ENCODE data around the gene TWF2. TPM values are rescaled to one million over a fixed set of nuclear protein-coding genes. Genes with fewer than 3 reads are reported as not detected.
A peak's percentile ranks its signal among the peaks of the same experiment; 100 is the strongest.

TWF2 gene
- polyA plus RNA-seq, 4 donors = 23.1 to 54.1 (median 50.7) TPM

GRCh38 chr3:52232279-52233107, 6.5 kb downstream of the TWF2 start:
- DNase-seq (no peak), FAIRE-seq (no peak)
- Histone ChIP-seq H3K27ac (ENCODE audit: low read depth in 1 of 3, low read length in 2 of 3) (no peak overlapping the region), H3K4me1 (ENCODE audit: control insufficient read depth in 3 of 3, insufficient read depth in 2 of 3, low read depth in 1 of 3, low read length in 2 of 3) (peaks cover 0 to 6% (median 3%) of the 10 kb centered on the region in 3 donors), H3K36me3 (ENCODE audit: control insufficient read depth in 3 of 3, insufficient read depth in 2 of 3, low read depth in 1 of 3, low read length in 3 of 3) (peaks cover 16 to 80% (median 18%) of the 10 kb centered on the region in 3 donors), H3K4me3 (ENCODE audit: low read depth in 1 of 3, low read length in 3 of 3) (no peak overlapping the region), H3K9me3 (ENCODE audit: control insufficient read depth in 2 of 2, insufficient read depth in 1 of 2, low read depth in 1 of 2, low read length in 1 of 2) (no peaks in the 10 kb centered on the region), H3K27me3 (ENCODE audit: control insufficient read depth in 3 of 3, insufficient read depth in 3 of 3, low read length in 3 of 3) (no peaks in the 10 kb centered on the region)
- 86 to 89% (median 88%) methylated on average over 25 to 28 of the region's 28 CpGs for WGBS, 3 donors

DNA sequence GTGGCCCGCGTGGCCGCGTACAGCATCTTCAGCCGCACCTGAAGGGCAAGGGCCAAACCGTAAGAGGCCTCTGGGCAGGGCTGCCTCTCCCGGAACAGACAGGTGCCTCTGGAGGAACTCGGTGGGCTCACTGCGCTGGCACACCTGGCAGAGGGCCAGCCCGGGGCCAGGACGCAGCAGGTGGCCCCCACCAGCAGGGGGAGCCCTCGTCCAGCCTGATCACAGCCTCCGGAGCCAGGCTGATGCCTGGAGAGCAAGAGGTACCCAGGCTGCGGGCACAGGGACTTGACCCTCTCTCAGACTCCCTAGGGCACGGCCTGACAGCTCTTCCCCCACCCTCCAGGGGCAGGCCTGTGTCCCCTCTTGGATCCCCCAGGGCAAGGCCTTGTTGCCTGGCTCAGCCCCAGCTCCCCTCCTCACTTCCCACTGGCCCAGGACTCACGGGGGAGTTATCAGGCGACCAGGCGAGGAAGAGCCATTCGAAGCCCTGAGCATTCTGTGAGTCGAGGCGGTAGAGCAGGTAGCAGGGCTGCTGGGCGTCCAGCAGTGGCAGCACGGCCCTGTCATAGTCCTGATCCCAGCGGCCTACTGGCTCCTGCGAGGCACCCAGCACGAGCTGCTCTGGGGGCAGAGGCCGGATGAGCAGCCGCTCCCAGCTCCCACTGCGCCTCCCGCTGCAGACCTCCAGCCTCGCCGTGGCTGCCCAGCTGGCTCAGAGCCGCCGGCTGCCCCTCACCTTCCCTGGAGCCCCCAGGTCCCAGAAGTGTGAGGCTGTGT, 7.3 kb downstream of the TWF2 start:
- DNase-seq = peak; percentile 72 to 78
- no peaks in the 10 kb centered on the region for H3K4me1 ChIP-seq (ENCODE audit: control insufficient read depth in 3 of 3, insufficient read depth in 2 of 3, low read depth in 1 of 3, low read length in 2 of 3)
- H3K27me3 ChIP-seq (ENCODE audit: control insufficient read depth in 3 of 3, insufficient read depth in 3 of 3, low read length in 3 of 3) = no peaks in the 10 kb centered on the region
- 55 to 67% (median 62%) methylated on average over 33 to 34 of the region's 34 CpGs for WGBS, 3 donors
- H3K27ac ChIP-seq (ENCODE audit: low read depth in 1 of 3, low read length in 2 of 3) = no peak overlapping the region
- H3K4me3 ChIP-seq (ENCODE audit: low read depth in 1 of 3, low read length in 3 of 3) = no peak overlapping the region
- H3K36me3 ChIP-seq (ENCODE audit: control insufficient read depth in 3 of 3, insufficient read depth in 2 of 3, low read depth in 1 of 3, low read length in 3 of 3) = peaks cover 16 to 81% (median 18%) of the 10 kb centered on the region in 3 donors
- FAIRE-seq = no peak
- no peaks in the 10 kb centered on the region for H3K9me3 ChIP-seq (ENCODE audit: control insufficient read depth in 2 of 2, insufficient read depth in 1 of 2, low read depth in 1 of 2, low read length in 1 of 2)

GRCh38 chr3:52230889-52231499, 8.0 kb downstream of the TWF2 start:
- FAIRE-seq = no peak
- 76 to 91% (median 83%) methylated on average over 14 to 16 of the region's 16 CpGs for WGBS, 3 donors

GRCh38 chr3:52230461-52230860, 8.5 kb downstream of the TWF2 start:
- H3K36me3 ChIP-seq (ENCODE audit: control insufficient read depth in 3 of 3, insufficient read depth in 2 of 3, low read depth in 1 of 3, low read length in 3 of 3) = peaks cover 14 to 75% (median 18%) of the 10 kb centered on the region in 3 donors
- FAIRE-seq = no peak
- no peaks in the 10 kb centered on the region for H3K4me1 ChIP-seq (ENCODE audit: control insufficient read depth in 3 of 3, insufficient read depth in 2 of 3, low read depth in 1 of 3, low read length in 2 of 3)
- H3K9me3 ChIP-seq (ENCODE audit: control insufficient read depth in 2 of 2, insufficient read depth in 1 of 2, low read depth in 1 of 2, low read length in 1 of 2) = no peaks in the 10 kb centered on the region
- no peak overlapping the region for H3K27ac ChIP-seq (ENCODE audit: low read depth in 1 of 3, low read length in 2 of 3)
- H3K27me3 ChIP-seq (ENCODE audit: control insufficient read depth in 3 of 3, insufficient read depth in 3 of 3, low read length in 3 of 3) = no peaks in the 10 kb centered on the region
- 93 to 98% (median 96%) methylated on average over 6 of the region's 6 CpGs for WGBS, 3 donors
- no peak overlapping the region for H3K4me3 ChIP-seq (ENCODE audit: low read depth in 1 of 3, low read length in 3 of 3)
- DNase-seq = no peak

More at GRCh38 chr3:52230889-52231499, 8.0 kb downstream of the TWF2 start:
- H3K36me3 ChIP-seq (ENCODE audit: control insufficient read depth in 3 of 3, insufficient read depth in 2 of 3, low read depth in 1 of 3, low read length in 3 of 3) = peaks cover 14 to 78% (median 18%) of the 10 kb centered on the region in 3 donors
- DNase-seq = no peak
- H3K4me1 ChIP-seq (ENCODE audit: control insufficient read depth in 3 of 3, insufficient read depth in 2 of 3, low read depth in 1 of 3, low read length in 2 of 3) = no peaks in the 10 kb centered on the region
- no peaks in the 10 kb centered on the region for H3K27me3 ChIP-seq (ENCODE audit: control insufficient read depth in 3 of 3, insufficient read depth in 3 of 3, low read length in 3 of 3)
- H3K27ac ChIP-seq (ENCODE audit: low read depth in 1 of 3, low read length in 2 of 3) = no peak overlapping the region
- no peaks in the 10 kb centered on the region for H3K9me3 ChIP-seq (ENCODE audit: control insufficient read depth in 2 of 2, insufficient read depth in 1 of 2, low read depth in 1 of 2, low read length in 1 of 2)
- no peak overlapping the region for H3K4me3 ChIP-seq (ENCODE audit: low read depth in 1 of 3, low read length in 3 of 3)

DNA sequence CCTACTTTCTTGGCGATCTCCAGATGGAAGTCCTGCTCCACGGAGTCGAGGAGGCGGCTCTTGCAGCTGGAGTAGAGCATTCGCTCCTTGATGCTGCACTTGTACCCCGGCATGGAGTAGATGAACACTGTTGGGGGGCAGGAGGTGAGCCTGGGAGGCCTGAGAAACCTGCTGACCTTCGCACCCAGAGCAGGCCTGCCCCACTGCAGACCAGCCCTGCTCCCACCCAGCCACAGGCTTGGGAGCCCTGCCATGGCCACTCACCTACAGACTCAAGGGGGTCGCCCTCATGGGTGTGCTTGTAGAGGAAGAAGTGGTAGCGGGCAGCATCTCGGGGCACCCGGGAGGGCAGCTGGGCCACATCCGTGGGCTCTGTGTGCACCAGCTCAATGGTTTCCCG, 9.3 kb downstream of the TWF2 start:
- Histone ChIP-seq H3K9me3 (ENCODE audit: control insufficient read depth in 2 of 2, insufficient read depth in 1 of 2, low read depth in 1 of 2, low read length in 1 of 2) (no peaks in the 10 kb centered on the region), H3K4me3 (ENCODE audit: low read depth in 1 of 3, low read length in 3 of 3) (no peak overlapping the region), H3K4me1 (ENCODE audit: control insufficient read depth in 3 of 3, insufficient read depth in 2 of 3, low read depth in 1 of 3, low read length in 2 of 3) (no peaks in the 10 kb centered on the region), H3K27ac (ENCODE audit: low read depth in 1 of 3, low read length in 2 of 3) (no peak overlapping the region), H3K27me3 (ENCODE audit: control insufficient read depth in 3 of 3, insufficient read depth in 3 of 3, low read length in 3 of 3) (no peaks in the 10 kb centered on the region), H3K36me3 (ENCODE audit: control insufficient read depth in 3 of 3, insufficient read depth in 2 of 3, low read depth in 1 of 3, low read length in 3 of 3) (peaks cover 14 to 70% (median 18%) of the 10 kb centered on the region in 3 donors)
- DNase-seq = no peak
- FAIRE-seq = no peak
- WGBS, 3 donors = 94 to 95% (median 95%) methylated on average over 13 of the region's 13 CpGs

- no peaks in the 10 kb centered on the region for H3K27me3 ChIP-seq (ENCODE audit: control insufficient read depth in 3 of 3, insufficient read depth in 3 of 3, low read length in 3 of 3)
- no peak for DNase-seq
- H3K27ac ChIP-seq (ENCODE audit: low read depth in 1 of 3, low read length in 2 of 3) = no peak overlapping the region
- 91 to 93% (median 93%) methylated on average over 19 to 21 of the region's 21 CpGs for WGBS, 3 donors
- FAIRE-seq = no peak
- H3K36me3 ChIP-seq (ENCODE audit: control insufficient read depth in 3 of 3, insufficient read depth in 2 of 3, low read depth in 1 of 3, low read length in 3 of 3) = peaks cover 14 to 61% (median 18%) of the 10 kb centered on the region in 3 donors
- H3K4me1 ChIP-seq (ENCODE audit: control insufficient read depth in 3 of 3, insufficient read depth in 2 of 3, low read depth in 1 of 3, low read length in 2 of 3) = no peaks in the 10 kb centered on the region
- no peaks in the 10 kb centered on the region for H3K9me3 ChIP-seq (ENCODE audit: control insufficient read depth in 2 of 2, insufficient read depth in 1 of 2, low read depth in 1 of 2, low read length in 1 of 2)
- no peak overlapping the region for H3K4me3 ChIP-seq (ENCODE audit: low read depth in 1 of 3, low read length in 3 of 3)
Observed at GRCh38 chr3:52228751-52229291, 10.1 kb downstream of the TWF2 start.

DNA sequence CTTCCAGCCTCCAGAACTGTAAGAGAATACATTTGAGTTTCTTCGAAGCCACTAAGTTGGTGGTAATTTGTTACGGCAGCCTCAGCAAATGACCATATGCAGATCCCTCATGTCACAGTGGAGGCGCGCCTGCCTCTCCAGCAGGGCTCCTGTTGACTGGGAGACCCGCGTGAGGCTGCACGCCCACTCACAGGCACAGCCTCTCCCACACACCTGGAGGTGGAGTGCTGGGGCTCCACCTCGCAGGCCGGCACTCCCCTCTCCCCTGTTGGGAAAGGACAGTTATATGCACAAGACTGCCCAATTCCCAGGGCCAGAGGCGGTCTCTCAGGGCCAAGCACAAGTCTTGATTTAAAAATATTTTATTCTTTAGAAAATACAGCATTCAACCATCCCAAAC, 10.7 kb downstream of the TWF2 start:
- DNase-seq (no peak), FAIRE-seq (no peak)
- Histone ChIP-seq H3K4me1 (ENCODE audit: control insufficient read depth in 3 of 3, insufficient read depth in 2 of 3, low read depth in 1 of 3, low read length in 2 of 3) (no peaks in the 10 kb centered on the region), H3K27ac (ENCODE audit: low read depth in 1 of 3, low read length in 2 of 3) (no peak overlapping the region), H3K36me3 (ENCODE audit: control insufficient read depth in 3 of 3, insufficient read depth in 2 of 3, low read depth in 1 of 3, low read length in 3 of 3) (peaks cover 14 to 58% (median 18%) of the 10 kb centered on the region in 3 donors), H3K27me3 (ENCODE audit: control insufficient read depth in 3 of 3, insufficient read depth in 3 of 3, low read length in 3 of 3) (no peaks in the 10 kb centered on the region), H3K9me3 (ENCODE audit: control insufficient read depth in 2 of 2, insufficient read depth in 1 of 2, low read depth in 1 of 2, low read length in 1 of 2) (no peaks in the 10 kb centered on the region), H3K4me3 (ENCODE audit: low read depth in 1 of 3, low read length in 3 of 3) (no peak overlapping the region)
- WGBS, 3 donors = 78 to 89% (median 83%) methylated on average over 10 of the region's 10 CpGs

GRCh38 chr3:52227766-52228165, 11.2 kb downstream of the TWF2 start:
- 76 to 91% (median 86%) methylated on average over 7 of the region's 7 CpGs for WGBS, 3 donors
- DNase-seq = no peak

More at GRCh38 chr3:52227766-52228165, 11.2 kb downstream of the TWF2 start:
- Histone ChIP-seq H3K9me3 (ENCODE audit: control insufficient read depth in 2 of 2, insufficient read depth in 1 of 2, low read depth in 1 of 2, low read length in 1 of 2) (no peaks in the 10 kb centered on the region), H3K27ac (ENCODE audit: low read depth in 1 of 3, low read length in 2 of 3) (no peak overlapping the region), H3K36me3 (ENCODE audit: control insufficient read depth in 3 of 3, insufficient read depth in 2 of 3, low read depth in 1 of 3, low read length in 3 of 3) (peaks cover 14 to 53% (median 18%) of the 10 kb centered on the region in 3 donors), H3K4me3 (ENCODE audit: low read depth in 1 of 3, low read length in 3 of 3) (no peak overlapping the region), H3K4me1 (ENCODE audit: control insufficient read depth in 3 of 3, insufficient read depth in 2 of 3, low read depth in 1 of 3, low read length in 2 of 3) (no peaks in the 10 kb centered on the region), H3K27me3 (ENCODE audit: control insufficient read depth in 3 of 3, insufficient read depth in 3 of 3, low read length in 3 of 3) (no peaks in the 10 kb centered on the region)
- no peak for FAIRE-seq

All from small intestine (tissue), 7 donors.